ENCODE measurements around the gene HLA-G.

DNA sequence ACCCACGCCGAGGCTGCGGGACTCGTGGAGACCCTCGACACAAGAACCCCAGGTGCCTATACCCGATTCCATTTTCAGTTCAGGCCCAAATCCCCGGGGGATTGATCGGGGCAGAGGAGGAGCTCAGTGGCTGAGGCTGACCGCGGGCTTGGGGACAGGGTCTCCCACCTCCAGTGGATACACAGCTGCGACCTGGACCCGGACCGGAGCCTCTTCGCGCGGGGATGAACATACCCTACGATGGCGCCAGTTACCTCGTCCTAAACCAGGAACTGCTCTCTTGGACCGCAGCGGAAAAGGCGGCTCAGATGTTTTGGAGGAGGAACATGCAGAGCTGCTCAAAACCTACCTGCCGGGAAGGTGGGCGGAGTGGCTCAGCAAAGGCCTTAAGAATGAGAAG lies 27.4 kb upstream of the HLA-G start:
- no peak for TF ChIP-seq EZH2 (IDR thresholded peaks at IDR 0.05; ENCODE audit: borderline replicate concordance, low read length)
- TF ChIP-seq, protein P1, sequence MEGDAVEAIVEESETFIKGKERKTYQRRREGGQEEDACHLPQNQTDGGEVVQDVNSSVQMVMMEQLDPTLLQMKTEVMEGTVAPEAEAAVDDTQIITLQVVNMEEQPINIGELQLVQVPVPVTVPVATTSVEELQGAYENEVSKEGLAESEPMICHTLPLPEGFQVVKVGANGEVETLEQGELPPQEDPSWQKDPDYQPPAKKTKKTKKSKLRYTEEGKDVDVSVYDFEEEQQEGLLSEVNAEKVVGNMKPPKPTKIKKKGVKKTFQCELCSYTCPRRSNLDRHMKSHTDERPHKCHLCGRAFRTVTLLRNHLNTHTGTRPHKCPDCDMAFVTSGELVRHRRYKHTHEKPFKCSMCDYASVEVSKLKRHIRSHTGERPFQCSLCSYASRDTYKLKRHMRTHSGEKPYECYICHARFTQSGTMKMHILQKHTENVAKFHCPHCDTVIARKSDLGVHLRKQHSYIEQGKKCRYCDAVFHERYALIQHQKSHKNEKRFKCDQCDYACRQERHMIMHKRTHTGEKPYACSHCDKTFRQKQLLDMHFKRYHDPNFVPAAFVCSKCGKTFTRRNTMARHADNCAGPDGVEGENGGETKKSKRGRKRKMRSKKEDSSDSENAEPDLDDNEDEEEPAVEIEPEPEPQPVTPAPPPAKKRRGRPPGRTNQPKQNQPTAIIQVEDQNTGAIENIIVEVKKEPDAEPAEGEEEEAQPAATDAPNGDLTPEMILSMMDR (IDR thresholded peaks at IDR 0.05; ENCODE audit: low read length), result no peak

Measured in OCI-LY1 (cell line).